ENCODE measurements around the gene NFATC3.

NFATC3 gene

DNA sequence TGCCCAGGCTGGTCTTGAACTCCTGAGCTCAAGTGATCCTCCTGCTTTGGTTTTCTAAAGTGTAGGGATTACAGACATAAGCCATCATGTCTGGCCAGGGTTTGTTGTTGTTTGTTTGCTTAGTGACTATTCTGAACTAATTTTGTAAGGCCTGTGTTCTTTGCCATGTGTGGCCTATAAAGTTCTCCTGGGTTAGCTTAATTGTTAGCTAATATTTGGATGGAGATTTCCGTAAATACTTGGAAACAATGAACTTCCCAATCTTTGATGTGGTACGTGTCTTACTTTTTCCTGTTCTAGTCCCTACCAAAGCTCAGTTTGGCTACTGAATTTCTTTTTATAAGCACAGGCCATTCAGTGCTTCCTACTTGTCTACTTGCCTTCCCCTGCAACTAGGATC is 37.2 kb upstream of the NFATC3 start:
- TF ChIP-seq RAD21 (IDR thresholded peaks at IDR 0.05; ENCODE audit: low read depth) (no peak), TCF12 (IDR thresholded peaks at IDR 0.05; ENCODE audit: low read depth) (no peak), NFIC (IDR thresholded peaks at IDR 0.05) (no peak), TEAD4 (IDR thresholded peaks at IDR 0.05) (no peak), CREB1 (IDR thresholded peaks at IDR 0.05; ENCODE audit: low read depth) (no peak)
- TF ChIP-seq, protein P1, sequence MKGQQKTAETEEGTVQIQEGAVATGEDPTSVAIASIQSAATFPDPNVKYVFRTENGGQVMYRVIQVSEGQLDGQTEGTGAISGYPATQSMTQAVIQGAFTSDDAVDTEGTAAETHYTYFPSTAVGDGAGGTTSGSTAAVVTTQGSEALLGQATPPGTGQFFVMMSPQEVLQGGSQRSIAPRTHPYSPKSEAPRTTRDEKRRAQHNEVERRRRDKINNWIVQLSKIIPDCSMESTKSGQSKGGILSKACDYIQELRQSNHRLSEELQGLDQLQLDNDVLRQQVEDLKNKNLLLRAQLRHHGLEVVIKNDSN (IDR thresholded peaks at IDR 0.05), result no peak

- no peak for TF ChIP-seq CREB1 (IDR thresholded peaks at IDR 0.05; ENCODE audit: low read depth)
- no peak for TF ChIP-seq ZBTB7A (IDR thresholded peaks at IDR 0.05; ENCODE audit: low read depth)
- TF ChIP-seq RAD21 (IDR thresholded peaks at IDR 0.05; ENCODE audit: low read depth), result no peak
- TF ChIP-seq, protein P2, sequence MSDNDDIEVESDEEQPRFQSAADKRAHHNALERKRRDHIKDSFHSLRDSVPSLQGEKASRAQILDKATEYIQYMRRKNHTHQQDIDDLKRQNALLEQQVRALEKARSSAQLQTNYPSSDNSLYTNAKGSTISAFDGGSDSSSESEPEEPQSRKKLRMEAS (IDR thresholded peaks at IDR 0.05), result no peak
- no peak for TF ChIP-seq TEAD4 (IDR thresholded peaks at IDR 0.05)
- TF ChIP-seq NFIC (IDR thresholded peaks at IDR 0.05), result no peak
- TF ChIP-seq YY1 (IDR thresholded peaks at IDR 0.05; ENCODE audit: low read depth), result no peak
- TF ChIP-seq EP300 (IDR thresholded peaks at IDR 0.05; ENCODE audit: borderline replicate concordance), result no peak
- no peak for TF ChIP-seq EGR1 (IDR thresholded peaks at IDR 0.05)
- no peak for TF ChIP-seq CEBPB (IDR thresholded peaks at IDR 0.05)
- no peak for TF ChIP-seq FOXM1 (IDR thresholded peaks at IDR 0.05; ENCODE audit: borderline replicate concordance, low read depth)
- TF ChIP-seq, protein P1 (IDR thresholded peaks at IDR 0.05), result no peak
- TF ChIP-seq TAF1 (IDR thresholded peaks at IDR 0.05; ENCODE audit: low read depth), result no peak
These were observed 35.7 kb upstream of the NFATC3 start for GRCh38 chr16:68049449-68049848.

DNA sequence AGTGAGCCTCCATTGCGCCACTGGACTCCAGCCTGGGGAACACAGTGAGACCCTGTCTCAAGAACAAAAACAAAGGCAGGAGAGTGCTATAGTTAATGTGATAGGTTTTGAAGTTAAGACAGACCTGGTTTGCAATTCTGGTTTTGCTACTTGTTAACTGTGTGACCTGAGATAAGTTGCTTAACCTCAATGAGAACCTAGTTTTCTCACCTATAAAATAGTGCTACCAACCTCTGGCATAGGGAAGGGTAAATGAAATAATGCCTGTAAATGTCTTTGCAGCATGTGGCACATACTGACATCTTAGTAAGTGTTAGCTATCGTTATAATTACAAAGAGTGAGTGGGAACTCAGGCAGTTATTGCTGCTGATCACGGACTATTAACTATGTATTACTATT is 29.8 kb upstream of the NFATC3 start:
- no peak for TF ChIP-seq CREB1 (IDR thresholded peaks at IDR 0.05; ENCODE audit: low read depth)
- no peak for TF ChIP-seq TAF1 (IDR thresholded peaks at IDR 0.05; ENCODE audit: low read depth)
- TF ChIP-seq, protein P2 (IDR thresholded peaks at IDR 0.05), result no peak
- no peak for TF ChIP-seq EGR1 (IDR thresholded peaks at IDR 0.05)
- TF ChIP-seq, protein P3, sequence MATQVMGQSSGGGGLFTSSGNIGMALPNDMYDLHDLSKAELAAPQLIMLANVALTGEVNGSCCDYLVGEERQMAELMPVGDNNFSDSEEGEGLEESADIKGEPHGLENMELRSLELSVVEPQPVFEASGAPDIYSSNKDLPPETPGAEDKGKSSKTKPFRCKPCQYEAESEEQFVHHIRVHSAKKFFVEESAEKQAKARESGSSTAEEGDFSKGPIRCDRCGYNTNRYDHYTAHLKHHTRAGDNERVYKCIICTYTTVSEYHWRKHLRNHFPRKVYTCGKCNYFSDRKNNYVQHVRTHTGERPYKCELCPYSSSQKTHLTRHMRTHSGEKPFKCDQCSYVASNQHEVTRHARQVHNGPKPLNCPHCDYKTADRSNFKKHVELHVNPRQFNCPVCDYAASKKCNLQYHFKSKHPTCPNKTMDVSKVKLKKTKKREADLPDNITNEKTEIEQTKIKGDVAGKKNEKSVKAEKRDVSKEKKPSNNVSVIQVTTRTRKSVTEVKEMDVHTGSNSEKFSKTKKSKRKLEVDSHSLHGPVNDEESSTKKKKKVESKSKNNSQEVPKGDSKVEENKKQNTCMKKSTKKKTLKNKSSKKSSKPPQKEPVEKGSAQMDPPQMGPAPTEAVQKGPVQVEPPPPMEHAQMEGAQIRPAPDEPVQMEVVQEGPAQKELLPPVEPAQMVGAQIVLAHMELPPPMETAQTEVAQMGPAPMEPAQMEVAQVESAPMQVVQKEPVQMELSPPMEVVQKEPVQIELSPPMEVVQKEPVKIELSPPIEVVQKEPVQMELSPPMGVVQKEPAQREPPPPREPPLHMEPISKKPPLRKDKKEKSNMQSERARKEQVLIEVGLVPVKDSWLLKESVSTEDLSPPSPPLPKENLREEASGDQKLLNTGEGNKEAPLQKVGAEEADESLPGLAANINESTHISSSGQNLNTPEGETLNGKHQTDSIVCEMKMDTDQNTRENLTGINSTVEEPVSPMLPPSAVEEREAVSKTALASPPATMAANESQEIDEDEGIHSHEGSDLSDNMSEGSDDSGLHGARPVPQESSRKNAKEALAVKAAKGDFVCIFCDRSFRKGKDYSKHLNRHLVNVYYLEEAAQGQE (IDR thresholded peaks at IDR 0.05; ENCODE audit: low read depth), result no peak
- no peak for TF ChIP-seq FOXM1 (IDR thresholded peaks at IDR 0.05; ENCODE audit: borderline replicate concordance, low read depth)

DNA sequence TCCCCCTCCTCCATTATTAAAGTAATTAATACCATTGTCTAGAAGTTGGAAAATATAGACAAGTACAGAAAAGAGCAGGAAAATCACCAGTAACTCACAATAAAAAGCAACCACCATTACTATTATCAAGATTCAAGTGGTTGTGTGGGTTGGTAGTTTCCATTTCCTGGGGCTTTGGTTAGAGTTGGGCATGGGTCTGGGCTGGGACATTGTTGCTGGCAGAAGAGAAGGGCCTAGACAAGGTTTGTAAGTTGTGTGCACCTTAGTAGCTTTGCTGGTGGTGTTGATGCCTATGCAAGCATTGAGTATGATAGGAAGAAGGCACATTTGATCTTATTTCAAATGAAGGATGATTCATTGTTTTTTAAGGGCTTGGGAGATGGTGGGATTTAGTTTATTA is 25.4 kb upstream of the NFATC3 start:
- TF ChIP-seq EP300 (IDR thresholded peaks at IDR 0.05; ENCODE audit: borderline replicate concordance) (no peak), YY1 (IDR thresholded peaks at IDR 0.05; ENCODE audit: low read depth) (no peak), TAF1 (IDR thresholded peaks at IDR 0.05; ENCODE audit: low read depth) (no peak), TCF12 (IDR thresholded peaks at IDR 0.05; ENCODE audit: low read depth) (no peak), CREB1 (IDR thresholded peaks at IDR 0.05; ENCODE audit: low read depth) (no peak), ZBTB7A (IDR thresholded peaks at IDR 0.05; ENCODE audit: low read depth) (no peak), FOXM1 (IDR thresholded peaks at IDR 0.05; ENCODE audit: borderline replicate concordance, low read depth) (no peak), CEBPB (IDR thresholded peaks at IDR 0.05) (no peak), EGR1 (IDR thresholded peaks at IDR 0.05) (no peak), TEAD4 (IDR thresholded peaks at IDR 0.05) (no peak), NFIC (IDR thresholded peaks at IDR 0.05) (no peak)
- TF ChIP-seq, protein P3 (IDR thresholded peaks at IDR 0.05; ENCODE audit: low read depth), result no peak
- TF ChIP-seq, protein P1 (IDR thresholded peaks at IDR 0.05), result no peak
- TF ChIP-seq, protein P2 (IDR thresholded peaks at IDR 0.05), result no peak

- TF ChIP-seq EP300 (IDR thresholded peaks at IDR 0.05; ENCODE audit: borderline replicate concordance) (no peak), RAD21 (IDR thresholded peaks at IDR 0.05; ENCODE audit: low read depth) (no peak), CEBPB (IDR thresholded peaks at IDR 0.05) (no peak), ZBTB7A (IDR thresholded peaks at IDR 0.05; ENCODE audit: low read depth) (no peak), CREB1 (IDR thresholded peaks at IDR 0.05; ENCODE audit: low read depth) (no peak), NFIC (IDR thresholded peaks at IDR 0.05) (no peak), TAF1 (IDR thresholded peaks at IDR 0.05; ENCODE audit: low read depth) (no peak)
- TF ChIP-seq, protein P3 (IDR thresholded peaks at IDR 0.05; ENCODE audit: low read depth), result no peak
- TF ChIP-seq, protein P1 (IDR thresholded peaks at IDR 0.05), result no peak
- TF ChIP-seq, protein P2 (IDR thresholded peaks at IDR 0.05), result no peak
These were observed 23.8 kb upstream of the NFATC3 start for GRCh38 chr16:68061396-68061795.
